IPS DF 6.9 (cell line): ENCODE measurements around the gene TMEM242.

Source experiments
- DNase-seq: peaks from one replicate; pipeline ENCODE4 v3.0.0-alpha.2; 2013; ENCODE audit warnings: low read depth, low spot score
- H3K27ac ChIP-seq: one replicate; pipeline ENCODE4 v1.5.1; 2013; ENCODE audit warnings: low read length, control low read depth
- H3K27me3 ChIP-seq: 2 replicates; pipeline ENCODE4 v1.6.1; 2013; ENCODE audit warnings: mild to moderate bottlenecking, low read length; ENCODE audit not compliant: control insufficient read depth, insufficient read depth
- H3K36me3 ChIP-seq: 2 replicates; pipeline ENCODE4 v1.6.1; 2013; ENCODE audit warnings: low read length; ENCODE audit not compliant: control insufficient read depth, insufficient read depth
- H3K4me1 ChIP-seq: 2 replicates; pipeline ENCODE4 v1.6.1; 2013; ENCODE audit warnings: low read length; ENCODE audit not compliant: control insufficient read depth, insufficient read depth
- H3K4me3 ChIP-seq: 2 replicates; pipeline ENCODE4 v1.5.1; 2013; ENCODE audit warnings: mild to moderate bottlenecking, low read length
- H3K9me3 ChIP-seq: 2 replicates; pipeline ENCODE4 v1.6.1; 2013; ENCODE audit warnings: low read length, inconsistent platforms; ENCODE audit not compliant: control insufficient read depth, insufficient read depth
- WGBS: extraction: QIAGEN DNeasy Blood & Tissue Kit; methylation state at CpG from one replicate; pipeline ENCODE4 v1.1.7; 2013; ENCODE audit warnings: mixed read lengths, missing lambda C conversion rate; ENCODE audit not compliant: insufficient read length, insufficient coverage; 5-methylcytosine and 5-hydroxymethylcytosine counted together

TMEM242 gene

GRCh38 chr6:157271911-157272310 lies 51.4 kb downstream of the TMEM242 start:
- Histone ChIP-seq H3K27ac (no peak overlapping the region), H3K4me3 (no peak overlapping the region), H3K4me1 (no peaks in the 10 kb centered on the region; the same call in 1 of the 2 replicates), H3K36me3 (no peaks in the 10 kb centered on the region), H3K9me3 (no peaks in the 10 kb centered on the region), H3K27me3 (no peaks in the 10 kb centered on the region)
- DNase-seq: no peak
- no CpG with 5 or more reads among the region's 4 CpGs for whole genome bisulfite sequencing

DNA sequence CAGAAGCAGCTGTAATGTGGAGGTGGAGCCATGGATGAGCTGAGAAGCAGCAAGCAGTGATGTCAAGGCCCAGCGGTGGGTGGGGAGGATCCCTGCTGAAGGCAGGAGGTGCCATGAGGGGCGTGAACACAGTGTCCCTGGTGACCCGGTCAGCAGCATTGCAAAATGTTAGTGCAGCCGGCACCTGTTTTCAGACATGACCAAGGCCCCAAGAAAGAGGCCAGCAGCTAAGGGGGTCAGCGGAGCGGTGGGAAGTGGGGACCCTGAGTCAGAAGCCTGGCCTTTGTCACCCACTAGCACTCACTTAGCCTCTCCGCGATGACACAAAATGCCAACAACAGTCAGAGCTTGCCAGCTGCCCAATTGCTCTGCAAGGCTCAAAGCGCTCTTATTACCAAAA lies 51.9 kb downstream of the TMEM242 start:
- Histone ChIP-seq H3K27me3 (no peaks in the 10 kb centered on the region), H3K4me1 (no peaks in the 10 kb centered on the region; the same call in 1 of the 2 replicates), H3K36me3 (no peaks in the 10 kb centered on the region), H3K9me3 (no peaks in the 10 kb centered on the region), H3K4me3 (no peak overlapping the region), H3K27ac (no peak overlapping the region)
- no peak for DNase-seq
- no CpG with 5 or more reads among the region's 9 CpGs for WGBS

- no peaks in the 10 kb centered on the region; the same call in 1 of the 2 replicates for H3K4me1 ChIP-seq
- H3K27ac ChIP-seq: no peak overlapping the region
- H3K36me3 ChIP-seq: no peaks in the 10 kb centered on the region
- no CpG with 5 or more reads among the region's 2 CpGs for WGBS
- no peak overlapping the region for H3K4me3 ChIP-seq
- no peaks in the 10 kb centered on the region for H3K9me3 ChIP-seq
- H3K27me3 ChIP-seq: no peaks in the 10 kb centered on the region
- no peak for DNase-seq
Observed at GRCh38 chr6:157270916-157271315, 52.4 kb downstream of the TMEM242 start.

GRCh38 chr6:157270308-157270707 lies 53.0 kb downstream of the TMEM242 start:
- Histone ChIP-seq H3K4me3 (no peak overlapping the region), H3K36me3 (no peaks in the 10 kb centered on the region; the same call in 1 of the 2 replicates), H3K9me3 (no peaks in the 10 kb centered on the region), H3K27ac (no peak overlapping the region), H3K27me3 (no peaks in the 10 kb centered on the region), H3K4me1 (no peaks in the 10 kb centered on the region; the same call in 1 of the 2 replicates)
- no CpG with 5 or more reads among the region's 1 CpG for WGBS
- no peak for DNase-seq

DNA sequence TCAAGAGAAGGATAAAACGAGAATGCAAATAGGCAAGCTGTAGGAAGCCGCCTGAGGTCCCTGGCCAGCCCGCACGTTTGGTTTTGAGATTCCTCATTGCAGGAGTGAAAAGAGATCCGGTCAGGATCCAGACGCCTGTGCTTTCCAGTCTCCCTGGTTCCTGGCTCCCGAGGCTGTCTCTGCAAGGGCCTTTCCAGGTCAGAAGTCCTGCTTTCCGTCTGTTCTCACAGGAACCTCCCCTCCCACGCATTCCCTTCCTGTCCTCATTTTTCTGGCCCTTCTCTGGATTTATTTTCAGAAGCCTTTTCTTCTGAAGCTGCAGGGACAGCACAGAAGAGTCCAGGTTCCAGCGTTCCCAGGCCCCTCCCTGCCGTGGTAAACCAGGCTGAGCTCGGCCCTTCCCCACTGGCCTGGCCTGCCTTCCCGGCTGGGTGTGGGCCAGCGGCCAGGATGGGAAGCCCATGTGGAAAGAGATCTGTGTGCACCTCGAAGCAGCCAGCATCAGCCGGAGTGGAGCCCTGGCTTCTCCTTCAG lies 54.0 kb downstream of the TMEM242 start:
- Histone ChIP-seq H3K4me1 (no peaks in the 10 kb centered on the region; the same call in 1 of the 2 replicates), H3K4me3 (no peak overlapping the region), H3K27ac (no peak overlapping the region), H3K27me3 (no peaks in the 10 kb centered on the region), H3K9me3 (no peaks in the 10 kb centered on the region), H3K36me3 (no peaks in the 10 kb centered on the region; the same call in 1 of the 2 replicates)
- WGBS: no CpG with 5 or more reads among the region's 16 CpGs
- DNase-seq: no peak

DNA sequence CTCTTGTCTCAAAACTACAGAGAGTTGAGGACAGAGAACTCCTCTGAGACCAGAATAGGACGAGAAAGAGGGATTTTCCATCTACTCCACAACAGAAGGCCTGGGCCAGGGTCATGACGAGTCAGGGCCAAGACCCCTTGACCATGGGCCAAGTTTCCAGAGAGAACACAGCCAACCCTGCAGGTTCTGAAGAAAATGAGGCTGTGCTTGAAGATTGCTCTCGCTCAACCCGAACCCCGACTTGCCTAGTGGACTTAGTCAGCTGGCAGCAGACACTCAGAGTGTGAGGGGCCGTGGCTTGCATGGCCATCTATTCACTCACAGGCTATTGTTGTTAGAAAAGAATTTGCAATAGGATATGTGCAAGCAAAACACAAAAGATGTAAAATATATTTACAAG lies 54.5 kb downstream of the TMEM242 start:
- Histone ChIP-seq H3K4me3 (no peak overlapping the region), H3K9me3 (no peaks in the 10 kb centered on the region), H3K36me3 (no peaks in the 10 kb centered on the region; the same call in 1 of the 2 replicates), H3K4me1 (no peaks in the 10 kb centered on the region; the same call in 1 of the 2 replicates), H3K27ac (no peak overlapping the region), H3K27me3 (no peaks in the 10 kb centered on the region)
- no CpG with 5 or more reads among the region's 6 CpGs for WGBS
- no peak for DNase-seq

- no CpG with 5 or more reads among the region's 6 CpGs for WGBS
- Histone ChIP-seq H3K36me3 (no peaks in the 10 kb centered on the region; the same call in 1 of the 2 replicates), H3K4me1 (no peaks in the 10 kb centered on the region; the same call in 1 of the 2 replicates), H3K27me3 (no peaks in the 10 kb centered on the region), H3K27ac (no peak overlapping the region), H3K4me3 (no peak overlapping the region), H3K9me3 (no peaks in the 10 kb centered on the region)
- DNase-seq: no peak
Observed at GRCh38 chr6:157268396-157268795, 54.9 kb downstream of the TMEM242 start.

GRCh38 chr6:157267654-157268053 lies 55.7 kb downstream of the TMEM242 start:
- Histone ChIP-seq H3K4me1 (no peaks in the 10 kb centered on the region; the same call in 1 of the 2 replicates), H3K27ac (no peak overlapping the region), H3K4me3 (no peak overlapping the region), H3K36me3 (no peaks in the 10 kb centered on the region; the same call in 1 of the 2 replicates), H3K27me3 (no peaks in the 10 kb centered on the region), H3K9me3 (no peaks in the 10 kb centered on the region)
- no CpG with 5 or more reads among the region's 7 CpGs for WGBS
- no peak for DNase-seq

- WGBS: no CpG with 5 or more reads among the region's 18 CpGs
- DNase-seq: peak; percentile 25
- H3K27me3 ChIP-seq: no peaks in the 10 kb centered on the region
- no peak overlapping the region for H3K27ac ChIP-seq
- H3K9me3 ChIP-seq: no peaks in the 10 kb centered on the region
- H3K36me3 ChIP-seq: no peaks in the 10 kb centered on the region; the same call in 1 of the 2 replicates
- H3K4me1 ChIP-seq: no peaks in the 10 kb centered on the region; the same call in 1 of the 2 replicates
- H3K4me3 ChIP-seq: no peak overlapping the region
Observed at GRCh38 chr6:157267109-157267611, 56.2 kb downstream of the TMEM242 start.

- no peak overlapping the region for H3K27ac ChIP-seq
- no peaks in the 10 kb centered on the region; the same call in 1 of the 2 replicates for H3K36me3 ChIP-seq
- H3K9me3 ChIP-seq: no peaks in the 10 kb centered on the region
- H3K4me1 ChIP-seq: no peaks in the 10 kb centered on the region; the same call in 1 of the 2 replicates
- H3K4me3 ChIP-seq: no peak overlapping the region
- no peaks in the 10 kb centered on the region for H3K27me3 ChIP-seq
- no peak for DNase-seq
- no CpG with 5 or more reads among the region's 20 CpGs for WGBS
Observed at GRCh38 chr6:157266274-157267101, 56.8 kb downstream of the TMEM242 start.
